22Rv1 (cell line): Measurements from ENCODE around the gene INO80.
"Not testable (repeated sequence)": the region's sequence is repeated elsewhere in the genome, so short reads cannot be mapped to it uniquely, and the experiment has no call there.

Experiments used
- CTCF ChIP-seq: fragments of 450-650 bp; IDR thresholded peaks from 2 replicates; pipeline ENCODE4 v1.5.1; 2017; ENCODE audit warnings: mild to moderate bottlenecking
- ZFX ChIP-seq: fragments of 450-650 bp; IDR thresholded peaks from 2 replicates; pipeline ENCODE4 v1.6.1; 2017; ENCODE audit warnings: antibody characterized with exemption, borderline replicate concordance

GRCh38 chr15:40961740-40962139, 154.3 kb downstream of the INO80 start:
- TF ChIP-seq CTCF, ZFX: not testable (repeated sequence)
